Spleen (tissue), 11 donors: Measurements from ENCODE around the gene SLC28A1. TPM values are rescaled to one million over a fixed set of nuclear protein-coding genes. Genes with fewer than 3 reads are reported as not detected.

Source experiments
- DNase-seq: peaks from one replicate; pipeline ENCODE4 v3.0.0-alpha.2; 2020
- H3K27ac ChIP-seq, 8 donors: fragments of 200-600 bp; sonication (generic) in 7 of 8; 1 replicate in 4 of 8; 2 replicates in 4 of 8; pipeline versions ENCODE4 v1.5.0 to v1.8.0; 2016 to 2021; ENCODE audit warnings: inconsistent platforms in 4 of 8, mild to moderate bottlenecking in 4 of 8, moderate library complexity in 1 of 8
- H3K27me3 ChIP-seq, 7 donors: fragments of 200-600 bp; sonication (generic) in 6 of 7; replicated peaks in 1 of 7; 1 replicate in 4 of 7; 2 replicates in 3 of 7; pipeline versions ENCODE4 v1.5.0 to v1.8.0; 2016 to 2021; ENCODE audit warnings: inconsistent platforms in 3 of 7, mild to moderate bottlenecking in 1 of 7
- H3K36me3 ChIP-seq, 6 donors: fragments of 200-600 bp; sonication (generic) in 5 of 6; 1 replicate in 4 of 6; 2 replicates in 2 of 6; pipeline versions ENCODE4 v1.5.0 to v1.8.0; 2016 to 2021; ENCODE audit warnings: inconsistent platforms in 2 of 6
- H3K4me1 ChIP-seq, 6 donors: fragments of 200-600 bp; sonication (generic) in 5 of 6; 1 replicate in 3 of 6; 2 replicates in 3 of 6; pipeline versions ENCODE4 v1.5.0 to v1.8.0; 2016 to 2021; ENCODE audit warnings: inconsistent platforms in 3 of 6
- H3K4me3 ChIP-seq, 8 donors: fragments of 200-600 bp; sonication (generic) in 7 of 8; 1 replicate in 4 of 8; 2 replicates in 4 of 8; pipeline versions ENCODE4 v1.5.0 to v1.8.0; 2016 to 2021; ENCODE audit warnings: inconsistent platforms in 4 of 8, mild to moderate bottlenecking in 4 of 8, moderate library complexity in 2 of 8
- H3K9me3 ChIP-seq, 8 donors: fragments of 200-600 bp; sonication (generic) in 7 of 8; 1 replicate in 4 of 8; 2 replicates in 4 of 8; pipeline versions ENCODE4 v1.5.0 to v1.8.0; 2016 to 2021; ENCODE audit warnings: inconsistent platforms in 4 of 8
- POLR2A ChIP-seq, 3 donors: fragments of 450-650 bp; IDR thresholded peaks; one replicate each; pipeline ENCODE4 v1.5.1; 2017; ENCODE audit warnings: antibody characterized with exemption in 3 of 3, mild to moderate bottlenecking in 1 of 3
- POLR2AphosphoS5 ChIP-seq, 3 donors: sonication (generic); formaldehyde crosslinking; IDR thresholded peaks; one replicate each; pipeline ENCODE4 v1.5.1; 2017; ENCODE audit warnings: antibody characterized with exemption in 3 of 3
- WGBS, 5 donors: extraction: QIAGEN DNeasy Blood & Tissue Kit in 3 of 5; methylation state at CpG; one replicate each; pipeline versions ENCODE4 v1.1.5 to v1.1.7; 2013 to 2018; 5-methylcytosine and 5-hydroxymethylcytosine counted together
- intact Hi-C: fragments of 100-400 bp; cut with DNase I; formaldehyde crosslinking; loops from one replicate; pipeline ENCODE4 v1.15.0; 2023; ENCODE audit warnings: low total_unique reads
- polyA plus RNA-seq, 3 donors: library from polyadenylated mRNA; stranded (reverse); fragments of 200-250 nt; gene quantifications; one replicate each; pipeline ENCODE4 v1.2.1, GENCODE V29; 2013
- total RNA-seq, 7 donors: library from RNA; depleted of rRNA in 3 of 7; stranded (reverse); fragments of >200 nt in 3 of 7; fragmentation: NEBNext Ultra II Directional in 4 of 7; extraction: Animal tissue kit (Norgen Biotek cat#: 25700) in 4 of 7; gene quantifications; one replicate each; pipeline versions ENCODE4 v1.1.0 to v1.2.1, GENCODE V29; 2016 to 2021
- TF ChIP-seq, protein P1 (sequence below), 11 experiments: fragments of 200-600 bp in 7 of 11; fragments of 450-650 bp in 4 of 11; sonication (generic) in 4 of 11; IDR thresholded peaks in 8 of 11; conservative IDR thresholded peaks in 3 of 11; 1 replicate in 7 of 11; 2 replicates in 4 of 11; pipeline versions ENCODE4 v1.4.0 to v1.8.0; 2016 to 2021; ENCODE audit warnings: antibody characterized with exemption in 11 of 11, inconsistent platforms in 4 of 11, mild to moderate bottlenecking in 1 of 11
- donor health status: healthy with polysubstance abuse.
- donor health status: DM: no; HTN: no; CAD: no; lungs with moderate emphysema.
- donor health status: DM: no; HTN: no; CAD: no.
- donor health status: Bipolar disorder and iron deficiency.
- donor health status: healthy.
- donor health status: DM: no; HTN: no; CAD: no.
- donor health status: DM: yes; HTN: yes; CAD: no.

The SLC28A1 gene
- total and polyA plus RNA-seq, 10 donors: 0.10 to 0.29 (median 0.16) TPM; not detected in 7

DNA sequence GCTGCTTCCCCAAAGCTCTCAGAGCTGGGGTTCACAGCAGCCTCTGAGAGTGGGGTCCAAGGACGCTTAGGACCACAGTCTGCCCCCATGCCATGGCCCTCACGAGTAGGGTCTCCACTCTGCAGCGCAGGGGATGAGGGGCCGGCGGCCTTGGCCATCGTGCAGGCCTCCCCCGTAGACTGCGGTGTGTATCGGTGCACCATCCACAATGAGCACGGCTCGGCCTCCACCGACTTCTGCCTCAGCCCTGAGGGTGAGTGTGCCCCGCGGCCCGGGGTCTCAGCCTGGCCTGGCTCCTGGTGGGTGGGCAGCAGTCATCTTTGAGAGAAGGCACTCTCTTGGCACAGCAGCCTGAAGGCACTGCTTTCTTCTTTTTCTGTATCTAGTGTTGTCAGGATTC, 24.8 kb upstream of the SLC28A1 start:
- no peak overlapping the region for H3K27ac ChIP-seq

DNA sequence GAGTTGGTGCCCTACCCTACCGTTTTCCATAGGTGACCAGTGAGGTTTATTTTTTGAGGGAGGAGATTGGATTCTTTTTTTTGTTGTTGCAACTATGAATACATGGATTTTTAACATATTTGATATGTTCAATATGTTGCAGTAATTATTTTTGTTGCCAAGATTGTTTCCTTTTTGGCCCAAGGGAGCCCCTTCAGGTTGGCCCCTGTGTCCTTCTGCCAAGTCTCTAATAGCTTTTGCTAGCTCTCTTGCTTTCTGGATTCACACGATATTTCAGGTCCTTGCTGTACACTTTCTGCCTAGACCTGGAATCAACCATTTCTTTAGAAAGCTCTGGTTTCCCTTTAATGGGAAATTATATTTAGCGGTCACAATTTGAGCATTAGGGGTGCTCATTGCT, 22.7 kb upstream of the SLC28A1 start:
- TF ChIP-seq POLR2A (IDR thresholded peaks at IDR 0.05) (no peak), POLR2AphosphoS5 (IDR thresholded peaks at IDR 0.05) (no peak)
- TF ChIP-seq, protein P1, sequence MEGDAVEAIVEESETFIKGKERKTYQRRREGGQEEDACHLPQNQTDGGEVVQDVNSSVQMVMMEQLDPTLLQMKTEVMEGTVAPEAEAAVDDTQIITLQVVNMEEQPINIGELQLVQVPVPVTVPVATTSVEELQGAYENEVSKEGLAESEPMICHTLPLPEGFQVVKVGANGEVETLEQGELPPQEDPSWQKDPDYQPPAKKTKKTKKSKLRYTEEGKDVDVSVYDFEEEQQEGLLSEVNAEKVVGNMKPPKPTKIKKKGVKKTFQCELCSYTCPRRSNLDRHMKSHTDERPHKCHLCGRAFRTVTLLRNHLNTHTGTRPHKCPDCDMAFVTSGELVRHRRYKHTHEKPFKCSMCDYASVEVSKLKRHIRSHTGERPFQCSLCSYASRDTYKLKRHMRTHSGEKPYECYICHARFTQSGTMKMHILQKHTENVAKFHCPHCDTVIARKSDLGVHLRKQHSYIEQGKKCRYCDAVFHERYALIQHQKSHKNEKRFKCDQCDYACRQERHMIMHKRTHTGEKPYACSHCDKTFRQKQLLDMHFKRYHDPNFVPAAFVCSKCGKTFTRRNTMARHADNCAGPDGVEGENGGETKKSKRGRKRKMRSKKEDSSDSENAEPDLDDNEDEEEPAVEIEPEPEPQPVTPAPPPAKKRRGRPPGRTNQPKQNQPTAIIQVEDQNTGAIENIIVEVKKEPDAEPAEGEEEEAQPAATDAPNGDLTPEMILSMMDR (IDR thresholded peaks at IDR 0.05 in 8 of 11, conservative IDR thresholded peaks at IDR 0.05 in 3 of 11): no peak
- no peaks in the 10 kb centered on the region for H3K4me1 ChIP-seq
- no peak overlapping the region for H3K27ac ChIP-seq
- no peak overlapping the region for H3K4me3 ChIP-seq
- intact Hi-C loops: no loop called here
- H3K36me3 ChIP-seq: no peaks in the 10 kb centered on the region
- 87 to 96% (median 89%) methylated on average over 3 of the region's 3 CpGs for WGBS, 5 donors
- no peak for DNase-seq
- H3K9me3 ChIP-seq: no peaks in the 10 kb centered on the region
- H3K27me3 ChIP-seq: no peaks in the 10 kb centered on the region

More for the DNA sequence above, 24.8 kb upstream of the SLC28A1 start:
- no peaks in the 10 kb centered on the region for H3K9me3 ChIP-seq
- no peaks in the 10 kb centered on the region for H3K4me1 ChIP-seq
- TF ChIP-seq, protein P1 (IDR thresholded peaks at IDR 0.05 in 8 of 11, conservative IDR thresholded peaks at IDR 0.05 in 3 of 11): no peak
- TF ChIP-seq POLR2A (IDR thresholded peaks at IDR 0.05) (no peak), POLR2AphosphoS5 (IDR thresholded peaks at IDR 0.05) (no peak)
- H3K36me3 ChIP-seq: no peaks in the 10 kb centered on the region
- 89 to 98% (median 93%) methylated on average over 10 to 15 of the region's 15 CpGs for WGBS, 5 donors
- no peak overlapping the region for H3K4me3 ChIP-seq
- intact Hi-C loops: no loop called here
- H3K27me3 ChIP-seq: no peaks in the 10 kb centered on the region
- DNase-seq: no peak

DNA sequence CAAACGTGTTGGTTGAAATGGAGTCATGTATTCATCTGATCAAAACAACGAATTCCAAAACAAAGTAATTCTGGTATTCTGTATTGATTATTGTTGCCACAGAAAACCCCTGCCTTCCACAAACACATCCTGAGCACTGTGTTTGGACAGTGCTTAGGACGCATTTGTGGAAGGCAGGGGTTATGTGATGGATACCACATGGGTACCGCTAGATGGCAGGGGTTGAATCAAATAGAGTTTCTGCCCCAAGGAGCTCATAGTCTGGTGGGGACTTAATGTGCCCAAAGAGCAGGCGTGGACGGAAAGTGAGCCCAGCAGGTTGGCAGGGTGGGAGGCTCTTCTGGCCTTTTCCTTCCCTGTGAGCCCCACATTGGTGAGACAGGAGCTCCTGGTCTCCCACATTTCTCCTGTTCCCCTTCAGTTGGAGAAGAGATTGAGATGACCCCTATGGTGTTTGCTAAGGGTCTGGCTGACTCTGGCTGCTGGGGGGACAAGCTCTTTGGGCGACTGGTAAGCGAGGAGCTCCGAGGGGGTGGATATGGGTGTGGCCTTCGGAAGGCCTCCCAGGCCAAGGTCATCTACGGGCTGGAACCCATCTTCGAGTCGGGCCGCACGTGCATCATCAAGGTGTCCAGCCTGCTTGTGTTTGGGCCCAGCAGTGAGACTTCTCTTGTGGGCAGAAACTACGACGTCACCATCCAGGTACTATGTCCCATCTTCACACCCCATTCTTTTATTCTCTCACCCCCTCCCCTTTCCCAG, 22.1 kb upstream of the SLC28A1 start:
- DNase-seq: no peak
- Histone ChIP-seq H3K9me3 (no peaks in the 10 kb centered on the region), H3K4me1 (no peaks in the 10 kb centered on the region), H3K36me3 (no peaks in the 10 kb centered on the region), H3K4me3 (no peak overlapping the region), H3K27ac (no peak overlapping the region), H3K27me3 (no peaks in the 10 kb centered on the region)
- intact Hi-C loops: no loop called here
- 88 to 96% (median 93%) methylated on average over 11 to 17 of the region's 17 CpGs for WGBS, 5 donors
- TF ChIP-seq POLR2A (IDR thresholded peaks at IDR 0.05) (no peak), POLR2AphosphoS5 (IDR thresholded peaks at IDR 0.05) (no peak)
- TF ChIP-seq, protein P1 (IDR thresholded peaks at IDR 0.05 in 8 of 11, conservative IDR thresholded peaks at IDR 0.05 in 3 of 11): no peak

DNA sequence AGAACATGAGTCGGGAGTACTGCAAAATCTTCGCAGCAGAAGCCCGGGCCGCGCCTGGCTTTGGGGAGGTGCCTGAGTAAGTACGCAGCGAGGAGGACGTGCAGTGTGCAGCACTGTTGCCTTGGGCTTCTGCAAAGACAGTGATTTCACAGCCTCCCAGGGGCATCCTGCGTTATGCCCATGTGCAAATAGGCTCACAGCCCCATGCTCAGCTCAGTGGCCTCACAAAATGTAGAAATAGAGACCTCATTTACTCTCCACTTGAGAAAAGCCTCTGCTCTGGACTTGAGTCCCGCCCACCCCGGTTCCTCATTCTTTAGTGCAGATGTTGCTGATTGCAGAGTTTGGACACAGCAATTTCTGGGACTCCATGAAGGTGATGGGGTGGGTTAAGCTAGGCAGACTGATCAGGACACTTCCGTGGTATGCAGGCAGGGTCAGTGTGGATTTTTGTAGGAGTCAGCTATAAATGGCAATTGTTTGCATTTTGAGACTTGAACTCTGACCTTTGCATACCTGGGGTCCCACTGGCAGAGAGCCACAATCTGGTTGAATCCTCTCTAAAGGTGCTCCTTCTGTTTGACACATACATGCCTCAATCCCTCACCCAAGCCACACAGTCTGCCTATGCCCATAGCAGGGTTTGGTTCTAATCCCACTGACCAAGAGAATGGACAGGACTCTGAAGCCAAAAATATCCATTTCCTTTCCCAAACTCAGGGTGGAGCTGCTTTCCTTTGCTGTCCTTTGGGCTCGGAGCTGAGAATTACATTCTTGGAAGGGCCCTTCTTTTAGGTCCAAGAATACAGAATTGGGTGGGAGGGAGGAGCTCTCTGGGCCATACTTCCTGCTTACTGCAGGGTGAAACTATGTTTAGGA, 20.7 kb upstream of the SLC28A1 start:
- no peaks in the 10 kb centered on the region for H3K9me3 ChIP-seq
- intact Hi-C loops: no loop called here
- H3K4me3 ChIP-seq: no peak overlapping the region
- no peaks in the 10 kb centered on the region for H3K27me3 ChIP-seq
- 80 to 87% (median 81%) methylated on average over 13 of the region's 13 CpGs for WGBS, 5 donors
- no peak for DNase-seq
- no peak overlapping the region for H3K27ac ChIP-seq
- H3K4me1 ChIP-seq: no peaks in the 10 kb centered on the region
- TF ChIP-seq POLR2AphosphoS5 (IDR thresholded peaks at IDR 0.05): no peak
- TF ChIP-seq, protein P1 (IDR thresholded peaks at IDR 0.05 in 8 of 11, conservative IDR thresholded peaks at IDR 0.05 in 3 of 11): no peak
- no peaks in the 10 kb centered on the region for H3K36me3 ChIP-seq
